Esophagus squamous epithelium (tissue), 4 donors: Measurements from ENCODE around the gene F8A3.
"Not testable (repeated sequence)": the region's sequence is repeated elsewhere in the genome, so short reads cannot be mapped to it uniquely, and the experiment has no call there.

Experiments used
- CTCF ChIP-seq, 6 experiments: fragments of 450-650 bp in 4 of 6; fragments of 200-600 bp in 2 of 6; sonication (generic) in 2 of 6; IDR thresholded peaks; one replicate each; pipeline ENCODE4 v1.5.1; 2016 to 2019; ENCODE audit warnings: antibody characterized with exemption in 6 of 6, mild to moderate bottlenecking in 4 of 6, moderate library complexity in 4 of 6
- POLR2A ChIP-seq, 4 donors: fragments of 450-650 bp; IDR thresholded peaks; one replicate each; pipeline ENCODE4 v1.6.1; 2017; ENCODE audit warnings: antibody characterized with exemption in 4 of 4, mild to moderate bottlenecking in 4 of 4, moderate library complexity in 3 of 4

GRCh38 chrX:155491421-155491820 lies 33.0 kb upstream of the F8A3 start:
- TF ChIP-seq CTCF, POLR2A (IDR thresholded peaks at IDR 0.05): not testable (repeated sequence)
